Measurements from ENCODE around the gene SOX1.
A peak's percentile ranks its signal among the peaks of the same experiment; 100 is the strongest.

Gene SOX1

GRCh38 chr13:112066624-112067004 is 335 bp upstream of the SOX1 start:
- no peak for TF ChIP-seq CTCF (conservative IDR thresholded peaks at IDR 0.05; ENCODE audit: low read length)
- peak; percentile 2 for DNase-seq (ENCODE audit: low read depth)
- H3K4me3 ChIP-seq (ENCODE audit: low read length): no peak overlapping the region

DNA sequence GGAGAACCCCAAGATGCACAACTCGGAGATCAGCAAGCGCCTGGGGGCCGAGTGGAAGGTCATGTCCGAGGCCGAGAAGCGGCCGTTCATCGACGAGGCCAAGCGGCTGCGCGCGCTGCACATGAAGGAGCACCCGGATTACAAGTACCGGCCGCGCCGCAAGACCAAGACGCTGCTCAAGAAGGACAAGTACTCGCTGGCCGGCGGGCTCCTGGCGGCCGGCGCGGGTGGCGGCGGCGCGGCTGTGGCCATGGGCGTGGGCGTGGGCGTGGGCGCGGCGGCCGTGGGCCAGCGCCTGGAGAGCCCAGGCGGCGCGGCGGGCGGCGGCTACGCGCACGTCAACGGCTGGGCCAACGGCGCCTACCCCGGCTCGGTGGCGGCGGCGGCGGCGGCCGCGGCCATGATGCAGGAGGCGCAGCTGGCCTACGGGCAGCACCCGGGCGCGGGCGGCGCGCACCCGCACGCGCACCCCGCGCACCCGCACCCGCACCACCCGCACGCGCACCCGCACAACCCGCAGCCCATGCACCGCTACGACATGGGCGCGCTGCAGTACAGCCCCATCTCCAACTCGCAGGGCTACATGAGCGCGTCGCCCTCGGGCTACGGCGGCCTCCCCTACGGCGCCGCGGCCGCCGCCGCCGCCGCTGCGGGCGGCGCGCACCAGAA is 1.1 kb downstream of the SOX1 start:
- no peak for DNase-seq (ENCODE audit: low read depth)
- no peak for TF ChIP-seq CTCF (conservative IDR thresholded peaks at IDR 0.05; ENCODE audit: low read length)
- no peak overlapping the region for H3K4me3 ChIP-seq (ENCODE audit: low read length)

DNA sequence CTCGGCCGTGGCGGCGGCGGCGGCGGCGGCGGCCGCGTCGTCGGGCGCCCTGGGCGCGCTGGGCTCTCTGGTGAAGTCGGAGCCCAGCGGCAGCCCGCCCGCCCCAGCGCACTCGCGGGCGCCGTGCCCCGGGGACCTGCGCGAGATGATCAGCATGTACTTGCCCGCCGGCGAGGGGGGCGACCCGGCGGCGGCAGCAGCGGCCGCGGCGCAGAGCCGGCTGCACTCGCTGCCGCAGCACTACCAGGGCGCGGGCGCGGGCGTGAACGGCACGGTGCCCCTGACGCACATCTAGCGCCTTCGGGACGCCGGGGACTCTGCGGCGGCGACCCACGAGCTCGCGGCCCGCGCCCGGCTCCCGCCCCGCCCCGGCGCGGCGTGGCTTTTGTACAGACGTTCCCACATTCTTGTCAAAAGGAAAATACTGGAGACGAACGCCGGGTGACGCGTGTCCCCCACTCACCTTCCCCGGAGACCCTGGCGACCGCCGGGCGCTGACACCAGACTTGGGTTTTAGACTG is 1.7 kb downstream of the SOX1 start:
- no peak overlapping the region for H3K4me3 ChIP-seq (ENCODE audit: low read length)
- TF ChIP-seq CTCF (conservative IDR thresholded peaks at IDR 0.05; ENCODE audit: low read length): no peak
- no peak for DNase-seq (ENCODE audit: low read depth)

- no peak for DNase-seq (ENCODE audit: low read depth)
- H3K4me3 ChIP-seq (ENCODE audit: low read length): no peak overlapping the region
- TF ChIP-seq CTCF (conservative IDR thresholded peaks at IDR 0.05; ENCODE audit: low read length): no peak
Observed at GRCh38 chr13:112069061-112069844, 2.3 kb downstream of the SOX1 start.

- no peak overlapping the region for H3K4me3 ChIP-seq (ENCODE audit: low read length)
- no peak for TF ChIP-seq CTCF (conservative IDR thresholded peaks at IDR 0.05; ENCODE audit: low read length)
- DNase-seq (ENCODE audit: low read depth): no peak
Observed at GRCh38 chr13:112069845-112070251, 2.9 kb downstream of the SOX1 start.

GRCh38 chr13:112071102-112071722 is 4.3 kb downstream of the SOX1 start:
- TF ChIP-seq CTCF (conservative IDR thresholded peaks at IDR 0.05; ENCODE audit: low read length): no peak
- H3K4me3 ChIP-seq (ENCODE audit: low read length): no peak overlapping the region
- no peak for DNase-seq (ENCODE audit: low read depth)

Measured in AG10803 (cell line).